K562 (cell line): ENCODE results near the gene RNF31. TPM values are rescaled to one million over a fixed set of nuclear protein-coding genes. Genes with fewer than 3 reads are reported as not detected.

Experiments used
- ARID3A ChIP-seq: IDR thresholded peaks from 2 replicates; pipeline ENCODE4 v1.6.1; 2012; ENCODE audit warnings: low read depth, low read length, improper control_type of control experiment, borderline replicate concordance
- CREB1 ChIP-seq, 2 experiments: sonication (generic) in 1 of 2; formaldehyde crosslinking in 1 of 2; IDR thresholded peaks; 2 replicates each; pipeline versions ENCODE4 v1.6.1 to v1.8.0; 2012 to 2022; ENCODE audit warnings: inconsistent platforms in 1 of 2, mild to moderate bottlenecking in 1 of 2, missing genetic modification reagents in 1 of 2, moderate library complexity in 1 of 2
- ELK1 ChIP-seq: sonication (generic); formaldehyde crosslinking; IDR thresholded peaks from 2 replicates; pipeline ENCODE4 v1.8.1; 2022; ENCODE audit warnings: missing genetic modification reagents
- ERF ChIP-seq: fragments of 450-650 bp; formaldehyde crosslinking; IDR thresholded peaks from 2 replicates; pipeline ENCODE4 v1.4.0; 2020; ENCODE audit warnings: mild to moderate bottlenecking, mixed read lengths
- ETS2 ChIP-seq: IDR thresholded peaks from 2 replicates; pipeline ENCODE4 v1.6.1; 2016; ENCODE audit warnings: borderline replicate concordance, missing genetic modification characterization, mild to moderate bottlenecking, moderate library complexity, missing compliant biosample characterization; ENCODE audit not compliant: poor library complexity, severe bottlenecking
- HMG20A ChIP-seq: fragments of 450-650 bp; formaldehyde crosslinking; conservative IDR thresholded peaks from 2 replicates; pipeline ENCODE4 v1.4.0; 2020; ENCODE audit warnings: mild to moderate bottlenecking, mixed read lengths
- HMG20B ChIP-seq: fragments of 250-450 bp; sonication (Bioruptor Pico); IDR thresholded peaks from 2 replicates; pipeline ENCODE4 v1.5.0; 2021; ENCODE audit warnings: mild to moderate bottlenecking
- NRF1 ChIP-seq, 2 experiments: fragments of 450-650 bp; IDR thresholded peaks in 1 of 2; conservative IDR thresholded peaks in 1 of 2; 2 replicates each; pipeline ENCODE4 v1.6.1; 2014; ENCODE audit warnings: mild to moderate bottlenecking in 2 of 2
- PCBP2 ChIP-seq: fragments of 200-400 bp; formaldehyde crosslinking; IDR thresholded peaks from 2 replicates; pipeline ENCODE4 v1.6.1; 2018; ENCODE audit warnings: low read length, low read depth, mild to moderate bottlenecking, moderate library complexity; ENCODE audit not compliant: poor library complexity, severe bottlenecking
- PHF8 ChIP-seq: fragments of 200-600 bp; sonication (generic); IDR thresholded peaks from 2 replicates; pipeline ENCODE4 v1.6.1; 2012; ENCODE audit warnings: mixed run types, mild to moderate bottlenecking, inconsistent platforms, low read length, moderate library complexity, borderline replicate concordance
- POLR2AphosphoS2 ChIP-seq: IDR thresholded peaks from 2 replicates; pipeline ENCODE4 v1.6.1; 2012; ENCODE audit warnings: low read length, improper control_type of control experiment
- PTTG1 ChIP-seq: fragments of 450-650 bp; IDR thresholded peaks from 2 replicates; pipeline ENCODE4 v1.6.1; 2016; ENCODE audit warnings: low read depth, mild to moderate bottlenecking, missing genetic modification characterization, missing compliant biosample characterization
- SAFB2 ChIP-seq: fragments of 200-400 bp; formaldehyde crosslinking; IDR thresholded peaks from 2 replicates; pipeline ENCODE4 v1.6.1; 2018; ENCODE audit warnings: borderline replicate concordance, low read length, low read depth, moderate library complexity; ENCODE audit not compliant: severe bottlenecking
- SMAD3 ChIP-seq: fragments of 450-650 bp; formaldehyde crosslinking; conservative IDR thresholded peaks from 2 replicates; pipeline ENCODE4 v1.4.0; 2020; ENCODE audit warnings: mild to moderate bottlenecking
- SMARCB1 ChIP-seq: IDR thresholded peaks from 2 replicates; pipeline ENCODE4 v1.6.1; 2011; ENCODE audit warnings: improper control_type of control experiment, low read depth; ENCODE audit not compliant: insufficient read length
- ZNF232 ChIP-seq: sonication (generic); formaldehyde crosslinking; IDR thresholded peaks from 2 replicates; pipeline ENCODE4 v1.8.0; 2022; ENCODE audit warnings: mild to moderate bottlenecking, missing genetic modification reagents
- ZNF324 ChIP-seq: fragments of 250-450 bp; sonication (Bioruptor Pico); IDR thresholded peaks from 2 replicates; pipeline ENCODE4 v1.4.0; 2020; ENCODE audit warnings: mild to moderate bottlenecking
- ZNF609 ChIP-seq: sonication (generic); formaldehyde crosslinking; IDR thresholded peaks from 2 replicates; pipeline ENCODE4 v1.8.1; 2023; ENCODE audit warnings: missing genetic modification reagents, mild to moderate bottlenecking, borderline replicate concordance
- ZNF717 ChIP-seq: fragments of 250-450 bp; sonication (Bioruptor Pico); IDR thresholded peaks from 2 replicates; pipeline ENCODE4 v1.5.0; 2021
- ZSCAN32 ChIP-seq: fragments of 450-650 bp; formaldehyde crosslinking; IDR thresholded peaks from 2 replicates; pipeline ENCODE4 v1.4.0; 2020; ENCODE audit warnings: mild to moderate bottlenecking, moderate library complexity
- polyA plus RNA-seq, 8 experiments: library from polyadenylated mRNA; depleted of rRNA in 4 of 8; stranded (reverse) in 5 of 8; unstranded in 3 of 8; fragments of >200 nt; fragmentation: Nextera tagmentation in 2 of 8; fragmentation: Illumina TruSeq in 1 of 8; extraction: Ambion mirVana in 2 of 8; extraction: Trizol in 1 of 8; gene quantifications; 2 replicates each; pipeline versions ENCODE4 v1.2.1 to v1.2.3, GENCODE V29; 2011 to 2014; ENCODE audit warnings: inconsistent platforms in 1 of 8, missing spikeins in 1 of 8
- total RNA-seq, 7 experiments: library from RNA; depleted of rRNA in 6 of 7; stranded (reverse); fragments of >200 nt in 6 of 7; fragmentation: Illumina TruSeq in 2 of 7; extraction: Trizol in 2 of 7; gene quantifications; 2 replicates each; pipeline versions ENCODE4 v1.2.1 to v1.2.3, GENCODE V29; 2011 to 2021; ENCODE audit warnings: low replicate concordance in 1 of 7

RNF31 gene
- total and polyA plus RNA-seq, 9 of the 15 experiments (the other 6 are each of a cell fraction or from before 2014, with no cell fraction given): 3.1 to 47.6 (median 19.1) TPM

DNA sequence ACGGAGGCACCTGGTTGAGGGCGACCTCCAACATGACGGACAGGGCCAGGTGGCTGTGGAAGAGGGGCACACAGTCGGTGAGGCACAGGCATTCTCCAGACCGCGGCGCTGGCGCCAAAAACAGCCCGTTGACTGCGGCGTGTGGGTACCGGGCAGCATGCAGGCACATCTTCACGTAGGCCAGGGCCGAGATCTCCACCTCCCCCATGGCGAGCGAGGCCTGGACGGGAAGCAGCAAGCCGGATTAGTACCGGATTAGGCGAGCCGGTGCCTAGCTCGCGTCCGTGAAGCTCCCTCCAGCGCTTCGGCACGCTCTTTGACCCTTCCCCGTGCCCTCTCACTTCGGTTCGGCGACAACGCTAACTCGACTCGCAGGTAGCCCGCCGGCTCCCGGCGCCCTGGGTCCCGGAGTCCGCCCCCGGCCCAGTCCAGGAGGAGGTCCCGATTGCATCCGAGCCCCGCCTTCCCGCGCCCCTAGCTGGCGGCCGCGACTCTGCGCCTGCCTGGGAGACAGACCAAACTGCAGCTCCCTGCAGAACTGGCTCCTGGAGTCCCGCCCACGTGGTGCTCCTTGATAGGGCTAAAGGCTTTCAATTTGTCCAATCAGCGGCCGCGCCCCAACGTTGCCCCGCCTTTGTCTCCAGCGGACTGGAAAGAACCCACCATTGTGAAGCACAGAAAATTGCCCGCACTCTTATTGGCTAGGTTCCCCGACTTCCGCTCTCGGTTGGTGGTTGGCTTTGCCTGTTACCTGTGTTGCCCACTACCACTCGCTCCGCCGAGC lies 6.0 kb upstream of the RNF31 start, which contains the start of gene EMC9 (continued):
- no peak for TF ChIP-seq ZSCAN32 (CRISPR knock-in tag)
- TF ChIP-seq POLR2AphosphoS2: no peak
- no peak for TF ChIP-seq ZNF609 (CRISPR knock-in tag)
- no peak for TF ChIP-seq ETS2
- TF ChIP-seq HMG20A (CRISPR knock-in tag): no peak
- TF ChIP-seq ZNF232 (CRISPR knock-in tag): no peak
- TF ChIP-seq SMAD3 (CRISPR knock-in tag): no peak
- TF ChIP-seq ZNF324 (CRISPR knock-in tag): no peak
- TF ChIP-seq PTTG1 (tag): no peak
- TF ChIP-seq ERF (CRISPR knock-in tag): no peak
- peak; percentile 67; the same call in 1 of the 2 replicates for TF ChIP-seq PHF8
- 0 out of 2 replicates have a peak, but pooled peaks have one; percentile 14 for TF ChIP-seq CREB1 (IDR thresholded peaks at IDR 0.05)
- no peak; the same call in 1 of the 2 replicates for TF ChIP-seq CREB1 (CRISPR knock-in tag; IDR thresholded peaks at IDR 0.05)
- no peak for TF ChIP-seq ARID3A
- TF ChIP-seq ZNF717 (CRISPR knock-in tag): no peak
- TF ChIP-seq SAFB2: no peak
- TF ChIP-seq SMARCB1: no peak
- no peak for TF ChIP-seq PCBP2
- no peak for TF ChIP-seq HMG20B (CRISPR knock-in tag)
- peak; percentile 91 to 93 for TF ChIP-seq NRF1 (conservative IDR thresholded peaks at IDR 0.05 in 1 of 2, IDR thresholded peaks at IDR 0.05 in 1 of 2)
- no peak for TF ChIP-seq ELK1
